ENCODE data around the gene CDKN2A. TPM values are rescaled to one million over a fixed set of nuclear protein-coding genes. Genes with fewer than 3 reads are reported as not detected.

The CDKN2A gene
- total RNA-seq, result 32.0 and 39.5 TPM in 2 replicates

DNA sequence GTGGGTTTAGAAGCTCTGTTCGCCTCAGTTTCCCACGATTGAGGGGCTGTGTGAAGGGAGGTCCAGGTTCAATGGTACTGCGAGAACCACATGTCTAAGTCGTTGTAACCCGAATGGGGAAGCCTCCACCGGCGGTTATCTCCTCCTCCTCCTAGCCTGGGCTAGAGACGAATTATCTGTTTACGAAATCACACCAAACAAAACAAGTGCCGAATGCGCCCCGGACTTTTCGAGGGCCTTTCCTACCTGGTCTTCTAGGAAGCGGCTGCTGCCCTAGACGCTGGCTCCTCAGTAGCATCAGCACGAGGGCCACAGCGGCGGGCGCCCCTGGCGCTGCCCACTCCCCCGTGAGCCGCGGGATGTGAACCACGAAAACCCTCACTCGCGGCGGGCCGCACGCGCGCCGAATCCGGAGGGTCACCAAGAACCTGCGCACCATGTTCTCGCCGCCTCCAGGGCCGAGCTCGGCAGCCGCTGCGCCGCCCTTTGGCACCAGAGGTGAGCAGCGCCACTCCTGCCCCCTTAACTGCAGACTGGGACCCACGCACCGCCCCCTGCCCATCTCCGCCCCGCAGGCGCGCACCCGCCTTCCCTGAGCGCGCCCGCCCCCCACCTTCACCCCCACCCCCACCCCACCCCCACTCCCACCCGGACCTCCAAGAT, at the start of gene CDKN2A:
Gene CDKN2A, minus strand, starts transcription at position 500 of the 663 bp plus-strand sequence.

DNA sequence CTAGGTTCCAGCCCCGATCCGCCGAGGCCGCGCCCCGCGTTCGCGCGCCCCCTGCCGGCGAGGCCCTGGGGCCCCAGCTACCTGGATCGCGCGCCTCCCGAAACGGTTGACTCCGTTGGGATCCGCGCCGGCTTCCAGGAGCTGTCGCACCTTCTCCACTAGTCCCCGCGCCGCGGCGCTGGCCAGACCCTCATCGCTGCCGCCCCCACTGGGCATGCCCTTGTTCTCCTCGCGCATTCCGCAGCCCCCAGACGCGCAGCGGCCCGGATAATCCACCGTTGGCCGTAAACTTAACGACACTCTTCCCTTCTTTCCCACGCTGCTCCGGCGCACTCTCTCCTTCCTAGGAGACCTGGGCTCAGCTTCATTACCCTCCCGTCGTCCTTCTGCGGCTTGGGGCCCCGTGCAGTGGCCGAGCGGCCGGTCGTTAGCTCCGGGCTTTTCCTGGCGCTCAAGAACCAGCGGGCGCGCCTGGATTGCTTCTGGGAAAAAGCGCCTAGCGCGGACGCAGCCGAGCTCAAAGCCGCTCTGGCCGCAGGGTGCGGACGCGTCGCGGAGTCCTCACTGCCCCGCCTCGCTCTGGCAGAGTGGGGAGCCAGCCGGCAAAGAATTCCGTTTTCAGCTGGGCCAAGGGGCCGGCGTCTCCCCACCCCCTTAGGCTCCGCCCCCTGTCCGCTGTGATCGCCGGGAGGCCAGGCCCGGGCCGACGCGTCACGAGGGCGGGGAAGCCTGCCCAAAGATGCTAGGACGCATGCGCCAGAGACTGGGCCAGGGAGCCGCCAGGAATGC, 14.7 kb upstream of the CDKN2A start, which contains the start of gene CDKN2B:
Gene CDKN2B, minus strand, starts transcription at position 589 of the 789 bp plus-strand sequence. Its CDS starts 352 bp downstream, at position 237.

DNA sequence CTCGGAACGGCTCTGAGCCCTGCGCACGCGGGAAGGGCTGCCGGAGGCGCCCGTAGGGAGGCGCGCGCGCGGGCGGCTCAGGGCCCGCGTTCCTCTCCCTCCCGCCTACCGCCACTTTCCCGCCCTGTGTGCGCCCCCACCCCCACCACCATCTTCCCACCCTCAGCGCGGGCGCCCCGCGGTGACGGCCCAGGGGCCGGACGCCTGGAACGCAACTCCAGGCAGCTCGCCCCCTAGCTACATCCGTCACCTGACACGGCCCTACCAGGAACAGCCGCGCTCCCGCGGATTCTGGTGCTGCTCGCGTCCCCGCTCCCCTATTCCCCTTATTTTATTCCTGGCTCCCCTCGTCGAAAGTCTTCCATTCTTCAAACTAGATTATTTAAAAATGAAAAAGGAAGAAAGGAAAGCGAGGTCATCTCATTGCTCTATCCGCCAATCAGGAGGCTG, 389 bp upstream of the CDKN2A start, which contains the start of gene CDKN2B-AS1:
Gene CDKN2B-AS1, plus strand, starts transcription at position 236 of the 450 bp plus-strand sequence.

Other genes with a start within 250 kb of the CDKN2A start
- 30.5 and 33.7 TPM in 2 replicates for gene MTAP, start 191.8 kb downstream of the CDKN2A start, total RNA-seq
- 4.5 and 10.9 TPM in 2 replicates for gene CDKN2B-AS1, start 399 bp upstream of the CDKN2A start, total RNA-seq
- 15.0 and 42.2 TPM in 2 replicates for gene CDKN2B, start 14.9 kb upstream of the CDKN2A start, total RNA-seq

Data from smooth muscle cell of trachea (primary cell).